IMR-90 (cell line): ENCODE measurements around the gene DAAM2. TPM values are rescaled to one million over a fixed set of nuclear protein-coding genes. Genes with fewer than 3 reads are reported as not detected.

Experiments used
- ATAC-seq: fragments of 200-7000 bp; cut with Tn5 transposase; 2 replicates; pipeline ENCODE4 v1.9.1; 2020; ENCODE audit warnings: low read depth, mild to moderate bottlenecking, moderate library complexity
- BruUV-seq: library from RNA; stranded (reverse); fragments of 400-500 nt; replicated peaks from 2 replicates; lab custom pipeline; 2021; lab: Mats Ljungman, UMichigan
- CTCF ChIA-PET: fragments of 300-600 bp; formaldehyde crosslinking; extraction: SDS; loops from one replicate; lab custom pipeline; 2021; ENCODE audit warnings: antibody characterized with exemption; lab: Yijun Ruan, JAX
- POLR2A ChIA-PET: fragments of 300-600 bp; sonication (Branson Sonifier 250); formaldehyde crosslinking; loops from one replicate; lab custom pipeline; 2022; ENCODE audit warnings: antibody characterized with exemption; ENCODE audit not compliant: unreplicated experiment; lab: Charles Lee
- DNase-seq: peaks from one replicate; pipeline ENCODE4 v3.0.0; 2013
- H2AFZ ChIP-seq: replicated peaks from 2 replicates; pipeline ENCODE3; 2013; ENCODE audit warnings: low read length, mild to moderate bottlenecking; ENCODE audit not compliant: poor library complexity
- H2AK5ac ChIP-seq: 2 replicates; pipeline ENCODE4 v1.6.1; 2013; ENCODE audit warnings: low read depth, low read length, inconsistent platforms
- H2AK9ac ChIP-seq: replicated peaks from 2 replicates; pipeline ENCODE3; 2013; ENCODE audit warnings: mild to moderate bottlenecking, low read depth, low read length, moderate library complexity; ENCODE audit not compliant: poor library complexity
- H2BK120ac ChIP-seq: 2 replicates; pipeline ENCODE4 v1.6.1; 2013; ENCODE audit warnings: low read depth, low read length, inconsistent platforms
- H2BK15ac ChIP-seq: 3 replicates; pipeline ENCODE4 v1.6.1; 2013; ENCODE audit warnings: low read depth, low read length, inconsistent platforms
- H2BK20ac ChIP-seq: 2 replicates; pipeline ENCODE4 v1.6.1; 2013; ENCODE audit warnings: low read depth, mild to moderate bottlenecking, inconsistent platforms, low read length, moderate library complexity
- H2BK5ac ChIP-seq: 2 replicates; pipeline ENCODE4 v1.6.1; 2013; ENCODE audit warnings: mild to moderate bottlenecking, low read depth, low read length, inconsistent platforms; ENCODE audit not compliant: poor library complexity, severe bottlenecking
- H3K14ac ChIP-seq: replicated peaks from 2 replicates; pipeline ENCODE4 v1.6.1; 2013; ENCODE audit warnings: low read depth, low read length, inconsistent platforms
- H3K18ac ChIP-seq: 2 replicates; pipeline ENCODE4 v1.6.1; 2013; ENCODE audit warnings: low read depth, low read length, control low read depth
- H3K23ac ChIP-seq: 2 replicates; pipeline ENCODE4 v1.6.1; 2013; ENCODE audit warnings: low read depth, low read length, inconsistent platforms
- H3K27ac ChIP-seq: 2 replicates; pipeline ENCODE4 v1.5.1; 2013; ENCODE audit warnings: mild to moderate bottlenecking, control low read depth, low read length; ENCODE audit not compliant: insufficient read depth
- H3K27me3 ChIP-seq: 2 replicates; pipeline ENCODE4 v1.6.1; 2013; ENCODE audit warnings: low read length; ENCODE audit not compliant: control insufficient read depth, insufficient read depth
- H3K36me3 ChIP-seq: 2 replicates; pipeline ENCODE4 v1.6.1; 2013; ENCODE audit warnings: low read length, mixed read lengths; ENCODE audit not compliant: control insufficient read depth, insufficient read depth
- H3K4ac ChIP-seq: 2 replicates; pipeline ENCODE4 v1.6.1; 2013; ENCODE audit warnings: low read depth, low read length, inconsistent platforms
- H3K4me1 ChIP-seq: 2 replicates; pipeline ENCODE4 v1.6.1; 2013; ENCODE audit warnings: low read length, mixed read lengths; ENCODE audit not compliant: control insufficient read depth, insufficient read depth
- H3K4me2 ChIP-seq: 2 replicates; pipeline ENCODE4 v1.6.1; 2013; ENCODE audit warnings: low read depth, mild to moderate bottlenecking, control low read depth, low read length, moderate library complexity
- H3K4me3 ChIP-seq: 2 replicates; pipeline ENCODE4 v1.5.1; 2013; ENCODE audit warnings: low read depth, mild to moderate bottlenecking, control low read depth, low read length, moderate library complexity; ENCODE audit not compliant: insufficient read depth
- H3K56ac ChIP-seq: 2 replicates; pipeline ENCODE4 v1.6.1; 2013; ENCODE audit warnings: low read length, inconsistent platforms; ENCODE audit not compliant: insufficient read depth; ENCODE audit errors: extremely low read depth
- H3K79me1 ChIP-seq, 2 experiments: 2 replicates each; pipeline ENCODE4 v1.6.1; 2013; ENCODE audit warnings: low read length in 2 of 2, inconsistent platforms in 1 of 2, low read depth in 1 of 2
- H3K9ac ChIP-seq: 2 replicates; pipeline ENCODE4 v1.6.1; 2013; ENCODE audit warnings: low read depth, low read length, control low read depth
- H3K9me1 ChIP-seq: 2 replicates; pipeline ENCODE4 v1.6.1; 2013; ENCODE audit warnings: low read length, inconsistent platforms; ENCODE audit not compliant: insufficient read depth
- H3K9me3 ChIP-seq: 2 replicates; pipeline ENCODE4 v1.6.1; 2013; ENCODE audit warnings: low read length; ENCODE audit not compliant: control insufficient read depth, insufficient read depth
- H4K20me1 ChIP-seq: 2 replicates; pipeline ENCODE4 v1.6.1; 2013; ENCODE audit warnings: low read length, inconsistent platforms; ENCODE audit not compliant: insufficient read depth
- H4K5ac ChIP-seq: 2 replicates; pipeline ENCODE4 v1.6.1; 2013; ENCODE audit warnings: mild to moderate bottlenecking, low read depth, low read length, control low read depth
- H4K8ac ChIP-seq, 2 experiments: 2 replicates each; pipeline ENCODE4 v1.6.1; 2013; ENCODE audit warnings: low read depth in 2 of 2, low read length in 2 of 2, control low read depth in 1 of 2, inconsistent platforms in 1 of 2
- H4K91ac ChIP-seq: 2 replicates; pipeline ENCODE4 v1.6.1; 2013; ENCODE audit warnings: low read depth, low read length, inconsistent platforms; ENCODE audit not compliant: insufficient read depth
- CEBPB ChIP-seq: IDR thresholded peaks from 2 replicates; pipeline ENCODE4 v1.6.1; 2012; ENCODE audit warnings: low read depth, low read length, improper control_type of control experiment
- CHD1 ChIP-seq: IDR thresholded peaks from 2 replicates; pipeline ENCODE4 v1.6.1; 2012; ENCODE audit warnings: low read depth, low read length, improper control_type of control experiment
- CTCF ChIP-seq: conservative IDR thresholded peaks from 2 replicates; pipeline ENCODE4 v1.5.1; 2012; ENCODE audit warnings: mild to moderate bottlenecking, low read depth, low read length, improper control_type of control experiment
- ELK1 ChIP-seq: fragments of 150-350 bp; IDR thresholded peaks from 2 replicates; pipeline ENCODE4 v1.6.1; 2016; ENCODE audit warnings: low read depth, mild to moderate bottlenecking, low read length, moderate library complexity, borderline replicate concordance
- FOS ChIP-seq: fragments of 150-350 bp; IDR thresholded peaks from 2 replicates; pipeline ENCODE4 v1.6.1; 2016; ENCODE audit warnings: low read depth, low read length
- MAZ ChIP-seq: IDR thresholded peaks from 2 replicates; pipeline ENCODE4 v1.6.1; 2012; ENCODE audit warnings: low read depth, mild to moderate bottlenecking, low read length, improper control_type of control experiment, moderate library complexity, borderline replicate concordance
- MXI1 ChIP-seq: IDR thresholded peaks from 2 replicates; pipeline ENCODE4 v1.6.1; 2012; ENCODE audit warnings: low read depth, mild to moderate bottlenecking, low read length, moderate library complexity, borderline replicate concordance
- NFE2L2 ChIP-seq: fragments of 150-350 bp; IDR thresholded peaks from 2 replicates; pipeline ENCODE4 v1.6.1; 2016; ENCODE audit warnings: low read depth, mild to moderate bottlenecking, low read length
- RAD21 ChIP-seq: IDR thresholded peaks from 2 replicates; pipeline ENCODE4 v1.6.1; 2012; ENCODE audit warnings: low read length, improper control_type of control experiment
- RCOR1 ChIP-seq: IDR thresholded peaks from 2 replicates; pipeline ENCODE4 v1.6.1; 2012; ENCODE audit warnings: mild to moderate bottlenecking, low read length, improper control_type of control experiment; ENCODE audit not compliant: insufficient replicate concordance
- USF2 ChIP-seq: fragments of 150-350 bp; IDR thresholded peaks from 2 replicates; pipeline ENCODE4 v1.6.1; 2017; ENCODE audit warnings: mild to moderate bottlenecking, antibody characterized with exemption, low read length, low read depth
- WGBS, 2 experiments: methylation state at CpG; one replicate each; pipeline versions ENCODE4 v1.1.5 to v1.1.7; 2013; ENCODE audit warnings: missing lambda C conversion rate in 2 of 2; ENCODE audit not compliant: insufficient read length in 1 of 2; ENCODE audit errors: extremely low coverage in 2 of 2; 5-methylcytosine and 5-hydroxymethylcytosine counted together
- dilution Hi-C: fragments of 300-500 bp; cut with HindIII; formaldehyde crosslinking; loops from one replicate; pipeline ENCODE4 v1.14.3; 2018; ENCODE audit warnings: low sequenced_read_pairs; ENCODE audit not compliant: unreplicated experiment
- in situ Hi-C: fragments of 300-500 bp; cut with MboI; formaldehyde crosslinking; loops from 3 replicates; pipeline ENCODE4 v1.14.3; 2019; ENCODE audit warnings: low sequenced_read_pairs, inconsistent platforms, mixed read lengths
- intact Hi-C: fragments of 100-400 bp; cut with micrococcal nuclease; formaldehyde crosslinking; loops from 2 replicates; pipeline ENCODE4 v1.10.0; 2022
- polyA plus RNA-seq, 3 experiments: library from polyadenylated mRNA; depleted of rRNA; stranded (reverse); fragments of >200 nt; gene quantifications; 2 replicates each; pipeline ENCODE4 v1.2.3, GENCODE V29; 2012; ENCODE audit warnings: low replicate concordance in 1 of 3
- total RNA-seq: library from RNA; depleted of rRNA; stranded (reverse); fragments of >200 nt; gene quantifications from 2 replicates; pipeline ENCODE4 v1.2.3, GENCODE V29; 2012

Gene DAAM2
- total and polyA plus RNA-seq, 2 of the 4 experiments (the other 2 are of a cell fraction) = 11.2 to 12.9 TPM

GRCh38 chr6:39848171-39848570 is 56.0 kb downstream of the DAAM2 start (continued):
- no peak for TF ChIP-seq FOS

GRCh38 chr6:39849228-39849627 is 57.1 kb downstream of the DAAM2 start:
- intact Hi-C loops = no loop called here
- H3K9me3 ChIP-seq = no peaks in the 10 kb centered on the region
- peak overlapping the region; percentile 46 to 88; a peak in 3 of 4 replicates for H4K8ac ChIP-seq
- POLR2A ChIA-PET = no interaction called here
- no peak overlapping the region for H4K5ac ChIP-seq
- H3K27me3 ChIP-seq = no peaks in the 10 kb centered on the region
- no CpG with 5 or more reads among the region's 3 CpGs for WGBS, 2 experiments
- CTCF ChIA-PET = interaction anchor here (0.6 kb wide), 1 partner anchor 490 kb away, joined by 3 read pairs; no protein-coding TSS in a partner anchor
- H2BK20ac ChIP-seq = peak overlapping the region; percentile 32; the same call in 1 of the 2 replicates
- no peak overlapping the region for H2AFZ ChIP-seq
- H2BK120ac ChIP-seq = peak overlapping the region; percentile 30; the same call in 1 of the 2 replicates
- no peaks in the 10 kb centered on the region for H4K20me1 ChIP-seq
- H3K4me1 ChIP-seq = peaks cover 17% of the 10 kb centered on the region
- ATAC-seq = no peak
- no peak for TF ChIP-seq MXI1
- no peak for TF ChIP-seq RCOR1
- no peak for TF ChIP-seq USF2
- TF ChIP-seq ELK1 = no peak
- TF ChIP-seq CHD1 = no peak
- TF ChIP-seq NFE2L2 = no peak
- no peak for TF ChIP-seq MAZ
- TF ChIP-seq CTCF = no peak
- TF ChIP-seq RAD21 = no peak
- no peak for TF ChIP-seq CEBPB
- peak overlapping the region; percentile 38; the same call in 1 of the 2 replicates for H3K14ac ChIP-seq
- H3K27ac ChIP-seq = no peak overlapping the region
- no peak overlapping the region for H3K4me3 ChIP-seq
- H2AK9ac ChIP-seq = peak overlapping the region; percentile 52
- no peaks in the 10 kb centered on the region for H3K36me3 ChIP-seq
- no peak overlapping the region for H3K4me2 ChIP-seq
- peaks cover 4 to 12% of the 10 kb centered on the region in 2 experiments; a peak in 1 of 4 replicates for H3K79me1 ChIP-seq
- BruUV-seq = no TSS peak
- H3K9me1 ChIP-seq = peaks cover 8% of the 10 kb centered on the region
- H3K56ac ChIP-seq = no peak overlapping the region
- H3K9ac ChIP-seq = no peak overlapping the region
- in situ Hi-C loops = no loop called here
- H3K23ac ChIP-seq = no peak overlapping the region
- no peak for DNase-seq
- H2BK5ac ChIP-seq = peak overlapping the region; percentile 40
- H2BK15ac ChIP-seq = 0 out of 3 replicates have a peak overlapping the region, but pooled peaks have one; percentile 55
- H3K4ac ChIP-seq = peak overlapping the region; percentile 54; the same call in 1 of the 2 replicates
- dilution Hi-C loops = no loop called here
- peak overlapping the region; percentile 71 for H3K18ac ChIP-seq
- peak overlapping the region; percentile 81 for H4K91ac ChIP-seq
- H2AK5ac ChIP-seq = no peak overlapping the region
